Muscle of leg (tissue), 11 donors: Measurements from ENCODE around the gene COL6A1. TPM values are rescaled to one million over a fixed set of nuclear protein-coding genes. Genes with fewer than 3 reads are reported as not detected.
"Not testable (repeated sequence)": the region's sequence is repeated elsewhere in the genome, so short reads cannot be mapped to it uniquely, and the experiment has no call there.

Source experiments
- DNase-seq: peaks from one replicate; pipeline ENCODE4 v3.0.0; 2013
- H3K27ac ChIP-seq: one replicate; pipeline ENCODE4 v1.5.1; 2013; ENCODE audit warnings: mild to moderate bottlenecking, low read length, control low read depth
- H3K27me3 ChIP-seq: one replicate; pipeline ENCODE4 v1.6.1; 2013; ENCODE audit warnings: low read length; ENCODE audit not compliant: control insufficient read depth, insufficient read depth
- H3K36me3 ChIP-seq: one replicate; pipeline ENCODE4 v1.6.1; 2013; ENCODE audit warnings: low read length; ENCODE audit not compliant: control insufficient read depth, insufficient read depth
- H3K4me1 ChIP-seq: one replicate; pipeline ENCODE4 v1.6.1; 2013; ENCODE audit warnings: low read length; ENCODE audit not compliant: control insufficient read depth, insufficient read depth
- H3K4me3 ChIP-seq: one replicate; pipeline ENCODE4 v1.5.1; 2013; ENCODE audit warnings: low read length, control low read depth
- H3K9me3 ChIP-seq: replicated peaks from 2 replicates; pipeline ENCODE4 v1.6.1; 2013; ENCODE audit warnings: low read depth, low read length; ENCODE audit not compliant: control insufficient read depth
- WGBS: methylation state at CpG from one replicate; pipeline ENCODE4 v1.1.5; 2013; ENCODE audit warnings: missing lambda C conversion rate; ENCODE audit not compliant: insufficient coverage; 5-methylcytosine and 5-hydroxymethylcytosine counted together
- polyA plus RNA-seq, 8 donors: library from polyadenylated mRNA; unstranded; fragments of 120-200 nt; gene quantifications; one replicate each; pipeline versions ENCODE4 v1.2.1 to v1.2.3, GENCODE V29; 2013; ENCODE audit warnings: inconsistent platforms in 1 of 8, low replicate concordance in 1 of 8; ENCODE audit not compliant: insufficient read length in 8 of 8, insufficient read depth in 1 of 8
- total RNA-seq: library from RNA; stranded (reverse); fragments of 120-200 nt; gene quantifications from one replicate; pipeline ENCODE4 v1.2.4, GENCODE V29; 2013

Gene COL6A1
- total and polyA plus RNA-seq, 9 donors, result 292 to 750 (median 533) TPM

GRCh38 chr21:45973475-45974072, 8.0 kb upstream of the COL6A1 start:
- H3K27me3 ChIP-seq, result no peaks in the 10 kb centered on the region
- H3K36me3 ChIP-seq, result no peaks in the 10 kb centered on the region
- peak overlapping the region; percentile 99 for H3K27ac ChIP-seq
- H3K4me1 ChIP-seq, result peaks cover 73% of the 10 kb centered on the region
- peak overlapping the region; percentile 41 for H3K4me3 ChIP-seq
- H3K9me3 ChIP-seq, result no peaks in the 10 kb centered on the region
- DNase-seq, result peak; percentile 98
- under 1% methylated on average over 35 of the region's 38 CpGs for WGBS

GRCh38 chr21:45974073-45975019, 7.2 kb upstream of the COL6A1 start:
- WGBS, result under 1% methylated on average over 51 of the region's 59 CpGs
- Histone ChIP-seq H3K9me3 (no peaks in the 10 kb centered on the region), H3K36me3 (no peaks in the 10 kb centered on the region), H3K4me3 (peak overlapping the region; percentile 41), H3K4me1 (peaks cover 78% of the 10 kb centered on the region), H3K27me3 (no peaks in the 10 kb centered on the region), H3K27ac (peak overlapping the region; percentile 99)
- peak; percentile 91 for DNase-seq

GRCh38 chr21:45975020-45975666, 6.4 kb upstream of the COL6A1 start:
- no peaks in the 10 kb centered on the region for H3K27me3 ChIP-seq
- 17% methylated on average over 23 of the region's 33 CpGs for WGBS
- peaks cover 82% of the 10 kb centered on the region for H3K4me1 ChIP-seq
- H3K36me3 ChIP-seq, result no peaks in the 10 kb centered on the region
- peak overlapping the region; percentile 99 for H3K27ac ChIP-seq
- H3K9me3 ChIP-seq, result no peaks in the 10 kb centered on the region
- H3K4me3 ChIP-seq, result no peak overlapping the region
- DNase-seq, result peak; percentile 93

GRCh38 chr21:45975667-45976409, 5.7 kb upstream of the COL6A1 start:
- not testable (repeated sequence) for H3K36me3 ChIP-seq, H3K27me3 ChIP-seq, H3K9me3 ChIP-seq, DNase-seq, H3K4me3 ChIP-seq
- WGBS, result 67% methylated on average over 5 of the region's 13 CpGs
- H3K4me1 ChIP-seq, result peaks cover 79% of the 10 kb centered on the region
- peak overlapping the region; percentile 99 for H3K27ac ChIP-seq

- H3K27ac ChIP-seq, result peak overlapping the region; percentile 76
- DNase-seq, result peak; percentile 55
These were observed 4.8 kb upstream of the COL6A1 start for GRCh38 chr21:45976701-45977311.

GRCh38 chr21:45977396-45977795, 4.2 kb upstream of the COL6A1 start:
- peak overlapping the region; percentile 89 for H3K27ac ChIP-seq
- H3K4me3 ChIP-seq, result no peak overlapping the region
- peaks cover 67% of the 10 kb centered on the region for H3K4me1 ChIP-seq
- no CpG with 5 or more reads among the region's 5 CpGs for WGBS
- peak; percentile 78 for DNase-seq
- no peaks in the 10 kb centered on the region for H3K9me3 ChIP-seq
- no peaks in the 10 kb centered on the region for H3K36me3 ChIP-seq
- no peaks in the 10 kb centered on the region for H3K27me3 ChIP-seq

More at GRCh38 chr21:45976701-45977311, 4.8 kb upstream of the COL6A1 start:
- H3K4me1 ChIP-seq, result peaks cover 72% of the 10 kb centered on the region
- no peaks in the 10 kb centered on the region for H3K36me3 ChIP-seq
- H3K4me3 ChIP-seq, result no peak overlapping the region
- H3K9me3 ChIP-seq, result no peaks in the 10 kb centered on the region
- no peaks in the 10 kb centered on the region for H3K27me3 ChIP-seq
- no CpG with 5 or more reads among the region's 11 CpGs for WGBS

- Histone ChIP-seq H3K9me3 (no peaks in the 10 kb centered on the region), H3K27me3 (no peaks in the 10 kb centered on the region), H3K4me1 (peaks cover 64% of the 10 kb centered on the region), H3K36me3 (peaks cover 12% of the 10 kb centered on the region), H3K27ac (peak overlapping the region; percentile 86), H3K4me3 (no peak overlapping the region)
- 42% methylated on average over 16 of the region's 20 CpGs for WGBS
- peak; percentile 68 for DNase-seq
These were observed 2.4 kb upstream of the COL6A1 start for GRCh38 chr21:45979141-45979631.

- no peaks in the 10 kb centered on the region for H3K27me3 ChIP-seq
These were observed 1.9 kb upstream of the COL6A1 start for GRCh38 chr21:45979651-45980050.

GRCh38 chr21:45980271-45980670, 1.3 kb upstream of the COL6A1 start:
- peak overlapping the region; percentile 87 for H3K27ac ChIP-seq

More at GRCh38 chr21:45979651-45980050, 1.9 kb upstream of the COL6A1 start:
- DNase-seq, result no peak
- peak overlapping the region; percentile 86 for H3K27ac ChIP-seq
- peaks cover 16% of the 10 kb centered on the region for H3K36me3 ChIP-seq
- H3K4me1 ChIP-seq, result peaks cover 59% of the 10 kb centered on the region
- WGBS, result 74% methylated on average over 4 of the region's 7 CpGs
- no peak overlapping the region for H3K4me3 ChIP-seq
- H3K9me3 ChIP-seq, result no peaks in the 10 kb centered on the region

More at GRCh38 chr21:45980271-45980670, 1.3 kb upstream of the COL6A1 start:
- Histone ChIP-seq H3K27me3 (no peaks in the 10 kb centered on the region), H3K4me3 (no peak overlapping the region), H3K4me1 (peaks cover 53% of the 10 kb centered on the region), H3K9me3 (no peaks in the 10 kb centered on the region), H3K36me3 (peaks cover 22% of the 10 kb centered on the region)
- DNase-seq, result no peak
- 56% methylated on average over 2 of the region's 2 CpGs for WGBS
